Endodermal cell (in vitro differentiated cells): Measurements from ENCODE around the gene MYPOP. TPM values are rescaled to one million over a fixed set of nuclear protein-coding genes. Genes with fewer than 3 reads are reported as not detected.

Source experiments
- DNase-seq: peaks from one replicate; pipeline ENCODE4 v3.0.0-alpha.2; 2017
- H3K27ac ChIP-seq: 2 replicates; pipeline ENCODE4 v1.5.1; 2013; ENCODE audit warnings: mild to moderate bottlenecking, low read depth, low read length, moderate library complexity
- H3K27me3 ChIP-seq: 2 replicates; pipeline ENCODE4 v1.6.1; 2013; ENCODE audit warnings: mild to moderate bottlenecking, low read length, moderate library complexity; ENCODE audit not compliant: insufficient read depth, control insufficient read depth, poor library complexity, severe bottlenecking
- H3K36me3 ChIP-seq: 2 replicates; pipeline ENCODE4 v1.7.0; 2013; ENCODE audit warnings: mild to moderate bottlenecking, low read length, moderate library complexity; ENCODE audit not compliant: control insufficient read depth, insufficient read depth
- H3K4me1 ChIP-seq: one replicate; pipeline ENCODE4 v1.7.0; 2013; ENCODE audit warnings: low read length; ENCODE audit not compliant: control insufficient read depth, insufficient read depth
- H3K4me3 ChIP-seq: 2 replicates; pipeline ENCODE4 v1.5.1; 2013; ENCODE audit warnings: mild to moderate bottlenecking, low read length, moderate library complexity
- H3K9ac ChIP-seq: 2 replicates; pipeline ENCODE4 v1.6.1; 2013; ENCODE audit warnings: mild to moderate bottlenecking, low read length, moderate library complexity; ENCODE audit not compliant: poor library complexity, severe bottlenecking; ENCODE audit errors: extremely low read depth
- H3K9me3 ChIP-seq: 2 replicates; pipeline ENCODE4 v1.6.1; 2013; ENCODE audit warnings: mild to moderate bottlenecking, low read length, moderate library complexity; ENCODE audit not compliant: control insufficient read depth
- H3K27ac Mint-ChIP-seq: 2 replicates; pipeline ENCODE4 v1.8.0; 2020; ENCODE audit warnings: mixed read lengths
- H3K27me3 Mint-ChIP-seq: 2 replicates; pipeline ENCODE4 v1.8.0; 2021; ENCODE audit warnings: mild to moderate bottlenecking, mixed read lengths; ENCODE audit not compliant: insufficient read depth
- H3K36me3 Mint-ChIP-seq: 2 replicates; pipeline ENCODE4 v1.8.0; 2020; ENCODE audit warnings: low read depth, mixed read lengths
- H3K4me1 Mint-ChIP-seq: 2 replicates; pipeline ENCODE4 v1.8.0; 2020; ENCODE audit warnings: mixed read lengths
- H3K4me3 Mint-ChIP-seq: 2 replicates; pipeline ENCODE4 v1.8.0; 2020; ENCODE audit warnings: mild to moderate bottlenecking, moderate library complexity, mixed read lengths
- H3K9me3 Mint-ChIP-seq: 2 replicates; pipeline ENCODE4 v1.8.0; 2020; ENCODE audit warnings: mild to moderate bottlenecking, mixed read lengths
- WGBS, 2 experiments: methylation state at CpG; one replicate each; pipeline versions ENCODE4 v1.1.5 to v1.1.7; 2013; ENCODE audit warnings: missing lambda C conversion rate in 2 of 2, mixed read lengths in 1 of 2; ENCODE audit not compliant: insufficient coverage in 1 of 2, insufficient read length in 1 of 2; 5-methylcytosine and 5-hydroxymethylcytosine counted together
- total RNA-seq, 2 donors: library from RNA; stranded (reverse); fragmentation: NEBNext Ultra II Directional in 1 of 2; extraction: Animal tissue kit (Norgen Biotek cat#: 25700) in 1 of 2; gene quantifications; 2 replicates in 1 of 2; 3 replicates in 1 of 2; pipeline ENCODE4 v1.2.1, GENCODE V29; 2021
- TF ChIP-seq, protein P1 (sequence below): fragments of 200-600 bp; sonication (generic); conservative IDR thresholded peaks from 2 replicates; pipeline ENCODE4 v1.5.0; 2021; ENCODE audit warnings: antibody characterized with exemption, mild to moderate bottlenecking

The MYPOP gene
- total RNA-seq, 2 donors from 2014 or later: 13.6 to 19.9 TPM

DNA sequence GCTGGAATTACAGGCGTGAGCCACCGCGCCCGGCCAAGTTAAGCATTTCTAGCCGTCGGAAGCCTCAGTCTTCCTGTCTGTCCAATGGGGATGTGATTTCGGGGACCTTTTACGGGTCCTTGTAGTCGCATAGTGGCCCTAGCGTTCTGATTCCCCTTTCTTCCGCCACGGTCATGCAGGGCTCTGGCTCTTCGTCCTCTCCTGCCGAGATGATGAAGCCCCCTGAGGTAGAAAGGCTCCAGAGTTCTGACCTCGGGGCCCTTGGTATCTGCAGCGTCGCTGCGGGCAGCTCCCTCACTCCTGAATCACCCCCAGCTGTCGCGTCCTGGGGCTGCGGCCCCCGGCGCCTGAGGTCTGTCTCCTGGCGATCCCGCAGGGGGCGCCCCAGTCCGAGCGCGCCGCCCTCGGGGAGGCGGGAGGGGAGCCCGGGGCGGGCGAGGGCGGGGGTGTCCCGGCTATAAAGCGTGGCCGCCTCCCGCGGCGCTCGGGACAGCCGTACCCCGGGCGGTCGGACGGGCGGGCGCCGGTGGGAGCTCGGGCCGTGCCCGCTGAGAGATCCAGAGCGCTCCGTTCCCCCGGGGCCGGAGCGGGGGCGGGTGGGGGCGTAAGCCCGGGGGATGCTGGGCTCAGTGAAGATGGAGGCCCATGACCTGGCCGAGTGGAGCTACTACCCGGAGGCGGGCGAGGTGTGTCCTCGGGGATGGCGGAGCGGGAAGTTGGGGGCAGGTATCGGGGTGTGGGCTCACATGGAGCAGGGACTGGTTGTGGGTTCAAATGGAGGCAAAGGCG, 38.4 kb downstream of the MYPOP start, which contains the start of gene FOXA3:
TSS of gene FOXA3 (plus strand) at position 487 of the 789 bp plus-strand sequence. CDS start at position 618, 131 bp downstream.
- H3K4me3 ChIP-seq: peak within 1 kb of the TSS; percentile 91
- H3K9me3 Mint-ChIP-seq: no peaks in the 10 kb centered on the region
- no peaks in the 10 kb centered on the region for H3K9me3 ChIP-seq
- H3K9ac ChIP-seq: peak within 1 kb of the TSS; percentile 48
- no peaks in the 10 kb centered on the region for H3K27me3 Mint-ChIP-seq
- 2 to 8% methylated on average over 15 to 71 of the region's 71 CpGs for WGBS, 2 experiments
- peak; percentile 90 for DNase-seq
- H3K36me3 Mint-ChIP-seq: peaks cover 28% of the 10 kb centered on the region
- H3K4me1 ChIP-seq: peaks cover 6% of the 10 kb centered on the region
- H3K36me3 ChIP-seq: peaks cover 19% of the 10 kb centered on the region
- TF ChIP-seq, protein P1, sequence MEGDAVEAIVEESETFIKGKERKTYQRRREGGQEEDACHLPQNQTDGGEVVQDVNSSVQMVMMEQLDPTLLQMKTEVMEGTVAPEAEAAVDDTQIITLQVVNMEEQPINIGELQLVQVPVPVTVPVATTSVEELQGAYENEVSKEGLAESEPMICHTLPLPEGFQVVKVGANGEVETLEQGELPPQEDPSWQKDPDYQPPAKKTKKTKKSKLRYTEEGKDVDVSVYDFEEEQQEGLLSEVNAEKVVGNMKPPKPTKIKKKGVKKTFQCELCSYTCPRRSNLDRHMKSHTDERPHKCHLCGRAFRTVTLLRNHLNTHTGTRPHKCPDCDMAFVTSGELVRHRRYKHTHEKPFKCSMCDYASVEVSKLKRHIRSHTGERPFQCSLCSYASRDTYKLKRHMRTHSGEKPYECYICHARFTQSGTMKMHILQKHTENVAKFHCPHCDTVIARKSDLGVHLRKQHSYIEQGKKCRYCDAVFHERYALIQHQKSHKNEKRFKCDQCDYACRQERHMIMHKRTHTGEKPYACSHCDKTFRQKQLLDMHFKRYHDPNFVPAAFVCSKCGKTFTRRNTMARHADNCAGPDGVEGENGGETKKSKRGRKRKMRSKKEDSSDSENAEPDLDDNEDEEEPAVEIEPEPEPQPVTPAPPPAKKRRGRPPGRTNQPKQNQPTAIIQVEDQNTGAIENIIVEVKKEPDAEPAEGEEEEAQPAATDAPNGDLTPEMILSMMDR: peak; percentile 97
- H3K27ac Mint-ChIP-seq: peak within 1 kb of the TSS; percentile 99
- H3K4me3 Mint-ChIP-seq: peak within 1 kb of the TSS; percentile 100
- no peaks in the 10 kb centered on the region for H3K27me3 ChIP-seq
- peaks cover 22% of the 10 kb centered on the region for H3K4me1 Mint-ChIP-seq
- no peak within 1 kb of the TSS for H3K27ac ChIP-seq

DNA sequence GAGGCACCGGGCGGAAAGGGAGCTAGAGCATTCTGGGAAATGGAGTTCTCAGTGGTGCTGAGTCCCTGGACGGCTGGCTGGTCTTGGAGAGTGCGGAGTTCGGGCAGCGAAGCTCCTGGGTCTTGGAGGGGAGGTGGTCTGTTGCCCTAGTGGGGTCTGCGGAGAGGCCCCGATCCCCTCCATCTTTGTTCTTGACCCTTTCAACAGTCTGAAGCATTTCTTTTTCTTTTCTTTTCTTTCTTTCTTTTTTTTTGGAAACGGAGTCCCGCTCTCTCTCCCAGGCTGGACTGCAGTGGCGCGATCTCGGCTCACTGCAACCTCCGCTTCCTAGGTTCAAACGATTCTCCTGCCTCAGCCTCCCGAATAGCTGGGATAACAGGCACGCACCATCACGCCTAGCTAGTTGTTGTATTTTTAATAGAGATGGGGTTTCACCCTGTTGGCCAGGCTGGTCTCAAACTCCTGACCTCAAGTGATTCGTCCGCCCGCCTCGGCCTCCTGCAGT, 39.0 kb downstream of the MYPOP start:
- no peak overlapping the region for H3K27ac ChIP-seq
- peaks cover 30% of the 10 kb centered on the region for H3K36me3 Mint-ChIP-seq
- H3K4me1 ChIP-seq: peaks cover 6% of the 10 kb centered on the region
- H3K9me3 ChIP-seq: no peaks in the 10 kb centered on the region
- 14 to 22% methylated on average over 14 to 22 of the region's 22 CpGs for WGBS, 2 experiments
- DNase-seq: no peak
- no peaks in the 10 kb centered on the region for H3K27me3 ChIP-seq
- peak overlapping the region; percentile 91 for H3K4me3 ChIP-seq
- H3K9me3 Mint-ChIP-seq: no peaks in the 10 kb centered on the region
- H3K27ac Mint-ChIP-seq: peak overlapping the region; percentile 99
- peak overlapping the region; percentile 100 for H3K4me3 Mint-ChIP-seq
- H3K36me3 ChIP-seq: peaks cover 23% of the 10 kb centered on the region
- no peak overlapping the region for H3K9ac ChIP-seq
- no peaks in the 10 kb centered on the region for H3K27me3 Mint-ChIP-seq
- peaks cover 22% of the 10 kb centered on the region for H3K4me1 Mint-ChIP-seq
- TF ChIP-seq, protein P1: no peak

DNA sequence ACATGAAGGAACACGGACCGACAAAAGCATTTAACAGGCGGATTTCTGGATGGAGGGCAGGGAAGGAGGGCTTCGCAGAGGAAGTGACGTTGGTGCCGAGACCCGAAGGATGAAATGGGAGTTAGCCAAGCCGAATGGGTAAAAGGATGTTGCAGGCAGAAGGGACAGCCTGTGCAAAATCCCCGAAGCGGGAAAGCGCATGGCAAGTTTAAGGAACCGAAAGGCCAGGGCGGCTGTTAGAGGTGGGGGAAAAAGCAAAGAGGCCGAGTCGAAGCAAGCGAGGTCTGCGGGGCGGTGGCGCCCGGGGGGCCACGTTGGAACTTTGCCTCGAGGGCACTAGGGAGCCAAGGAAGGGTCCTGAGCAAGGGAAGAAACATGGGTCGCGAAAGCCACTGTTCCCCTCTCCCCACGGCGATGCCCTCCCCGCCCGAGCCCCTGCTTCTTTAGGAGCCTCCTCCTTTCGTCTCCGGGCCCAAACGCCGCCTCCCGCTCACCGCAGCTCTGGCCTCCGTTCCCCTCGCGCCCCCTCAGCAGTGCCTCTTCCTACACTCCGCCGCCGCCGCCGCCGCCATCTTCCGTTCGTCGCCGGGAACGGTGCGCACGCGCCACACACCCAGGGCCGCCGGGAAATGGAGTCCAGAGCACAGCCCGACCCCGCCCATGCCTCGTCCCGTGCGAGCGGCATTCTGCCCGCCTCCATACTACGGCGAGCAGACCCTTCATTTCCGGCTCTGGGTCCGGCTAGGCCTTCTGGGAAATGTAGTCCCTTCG, 39.7 kb downstream of the MYPOP start, which contains the start of gene SYMPK:
TSS of gene SYMPK (minus strand) at position 584 of the 771 bp plus-strand sequence. CDS start 8,652 bp downstream, outside the sequence.
- no peaks in the 10 kb centered on the region for H3K27me3 ChIP-seq
- H3K9me3 Mint-ChIP-seq: no peaks in the 10 kb centered on the region
- H3K27ac Mint-ChIP-seq: peak within 1 kb of the TSS; percentile 99
- H3K4me1 ChIP-seq: peaks cover 6% of the 10 kb centered on the region
- no peaks in the 10 kb centered on the region for H3K27me3 Mint-ChIP-seq
- H3K27ac ChIP-seq: peak within 1 kb of the TSS; percentile 72
- peak within 1 kb of the TSS; percentile 100 for H3K4me3 Mint-ChIP-seq
- H3K4me3 ChIP-seq: peak within 1 kb of the TSS; percentile 91
- H3K4me1 Mint-ChIP-seq: peaks cover 19% of the 10 kb centered on the region
- WGBS, 2 experiments: 0% methylated on average over 41 to 65 of the region's 65 CpGs
- DNase-seq: peak; percentile 100
- peak within 1 kb of the TSS; percentile 88 for H3K9ac ChIP-seq
- peaks cover 31% of the 10 kb centered on the region for H3K36me3 Mint-ChIP-seq
- no peaks in the 10 kb centered on the region for H3K9me3 ChIP-seq
- TF ChIP-seq, protein P1: no peak
- H3K36me3 ChIP-seq: peaks cover 24% of the 10 kb centered on the region
